RWPE2 (cell line): ENCODE measurements around the gene MEDAG.
"Not testable (repeated sequence)": the region's sequence is repeated elsewhere in the genome, so short reads cannot be mapped to it uniquely, and the experiment has no call there.

Experiments used
- ATAC-seq: fragments of 200-7000 bp; cut with Tn5 transposase; 3 replicates; pipeline ENCODE4 v1.9.1; 2021; ENCODE audit warnings: low read depth
- DNase-seq: peaks from one replicate; pipeline ENCODE4 v3.0.0-alpha.2; 2020; ENCODE audit warnings: low spot score
- H3K27ac ChIP-seq: fragments of 450-650 bp; 2 replicates; pipeline ENCODE4 v1.5.1; 2017; ENCODE audit warnings: mild to moderate bottlenecking; ENCODE audit not compliant: poor library complexity, severe bottlenecking
- H3K27me3 ChIP-seq: fragments of 250-450 bp; sonication (Bioruptor Pico); 2 replicates; pipeline ENCODE4 v1.5.1; 2021; ENCODE audit warnings: mild to moderate bottlenecking, moderate library complexity; ENCODE audit not compliant: insufficient read depth, poor library complexity, severe bottlenecking
- H3K36me3 ChIP-seq: fragments of 250-450 bp; sonication (Bioruptor Pico); 2 replicates; pipeline ENCODE4 v1.5.1; 2020; ENCODE audit warnings: low read depth, mild to moderate bottlenecking, moderate library complexity
- H3K4me1 ChIP-seq: fragments of 250-450 bp; sonication (Bioruptor Pico); 2 replicates; pipeline ENCODE4 v1.5.1; 2021; ENCODE audit warnings: mild to moderate bottlenecking, moderate library complexity; ENCODE audit not compliant: insufficient read depth, poor library complexity, severe bottlenecking
- H3K4me3 ChIP-seq: fragments of 250-450 bp; sonication (Bioruptor Pico); 2 replicates; pipeline ENCODE4 v1.5.1; 2021; ENCODE audit warnings: mild to moderate bottlenecking, moderate library complexity; ENCODE audit not compliant: severe bottlenecking
- H3K9me3 ChIP-seq: fragments of 250-450 bp; sonication (Bioruptor Pico); 2 replicates; pipeline ENCODE4 v1.5.1; 2021; ENCODE audit warnings: mild to moderate bottlenecking, moderate library complexity; ENCODE audit not compliant: severe bottlenecking
- TF ChIP-seq, protein P1 (sequence below): fragments of 450-650 bp; IDR thresholded peaks from one replicate; pipeline ENCODE4 v1.5.1; 2017; ENCODE audit warnings: mild to moderate bottlenecking, moderate library complexity; ENCODE audit not compliant: poor library complexity, severe bottlenecking

MEDAG gene

DNA sequence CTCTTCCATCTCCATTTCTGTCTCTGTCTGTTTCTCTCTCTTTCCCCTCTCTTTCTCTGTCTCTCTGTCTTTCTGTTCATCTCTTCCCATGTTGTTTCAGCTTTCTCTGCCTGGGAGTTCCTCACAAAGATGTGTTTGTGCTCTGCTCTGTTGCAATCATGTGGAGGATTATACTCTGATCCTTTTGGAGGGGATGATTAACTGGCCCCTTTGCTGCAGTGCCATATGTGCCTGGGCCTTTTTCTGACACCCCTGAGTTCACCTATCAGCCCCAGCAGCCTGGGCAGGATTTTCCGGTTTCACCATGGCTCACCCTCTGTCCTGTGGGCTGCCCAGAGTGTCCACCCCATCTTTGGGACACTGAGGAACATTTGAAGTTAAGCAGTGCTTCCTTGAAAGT, 17.3 kb downstream of the MEDAG start:
- H3K4me1 ChIP-seq, result peaks cover 9% of the 10 kb centered on the region
- DNase-seq (no peak), ATAC-seq (no peak)
- TF ChIP-seq, protein P1, sequence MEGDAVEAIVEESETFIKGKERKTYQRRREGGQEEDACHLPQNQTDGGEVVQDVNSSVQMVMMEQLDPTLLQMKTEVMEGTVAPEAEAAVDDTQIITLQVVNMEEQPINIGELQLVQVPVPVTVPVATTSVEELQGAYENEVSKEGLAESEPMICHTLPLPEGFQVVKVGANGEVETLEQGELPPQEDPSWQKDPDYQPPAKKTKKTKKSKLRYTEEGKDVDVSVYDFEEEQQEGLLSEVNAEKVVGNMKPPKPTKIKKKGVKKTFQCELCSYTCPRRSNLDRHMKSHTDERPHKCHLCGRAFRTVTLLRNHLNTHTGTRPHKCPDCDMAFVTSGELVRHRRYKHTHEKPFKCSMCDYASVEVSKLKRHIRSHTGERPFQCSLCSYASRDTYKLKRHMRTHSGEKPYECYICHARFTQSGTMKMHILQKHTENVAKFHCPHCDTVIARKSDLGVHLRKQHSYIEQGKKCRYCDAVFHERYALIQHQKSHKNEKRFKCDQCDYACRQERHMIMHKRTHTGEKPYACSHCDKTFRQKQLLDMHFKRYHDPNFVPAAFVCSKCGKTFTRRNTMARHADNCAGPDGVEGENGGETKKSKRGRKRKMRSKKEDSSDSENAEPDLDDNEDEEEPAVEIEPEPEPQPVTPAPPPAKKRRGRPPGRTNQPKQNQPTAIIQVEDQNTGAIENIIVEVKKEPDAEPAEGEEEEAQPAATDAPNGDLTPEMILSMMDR, result no peak
- H3K36me3 ChIP-seq, result no peaks in the 10 kb centered on the region
- H3K27ac ChIP-seq, result no peak overlapping the region
- no peaks in the 10 kb centered on the region for H3K9me3 ChIP-seq
- H3K4me3 ChIP-seq, result no peak overlapping the region
- no peaks in the 10 kb centered on the region for H3K27me3 ChIP-seq

DNA sequence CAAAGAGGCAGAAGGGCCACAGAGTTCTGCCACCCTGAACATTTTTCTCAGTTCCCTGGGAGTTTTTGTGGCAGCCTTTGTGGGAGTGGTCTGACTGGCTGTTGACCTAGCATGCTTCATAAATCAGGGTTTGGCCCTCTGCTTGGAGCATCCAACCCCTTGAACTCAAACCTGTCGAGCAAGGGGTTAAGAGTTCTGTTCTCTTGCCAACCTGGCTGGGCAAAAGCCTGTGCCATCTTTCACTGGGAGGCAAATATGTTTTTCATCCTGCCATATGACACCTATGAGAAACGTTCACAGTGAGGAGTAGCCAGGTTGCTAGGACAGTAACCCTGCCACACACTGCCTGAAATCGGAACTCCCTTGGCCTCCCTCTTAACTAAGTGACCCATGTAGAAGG, 18.6 kb downstream of the MEDAG start:
- DNase-seq (no peak), ATAC-seq (no peak)
- Histone ChIP-seq H3K36me3 (no peaks in the 10 kb centered on the region), H3K4me3 (no peak overlapping the region), H3K9me3 (no peaks in the 10 kb centered on the region), H3K27ac (no peak overlapping the region), H3K4me1 (peaks cover 3% of the 10 kb centered on the region), H3K27me3 (no peaks in the 10 kb centered on the region)
- TF ChIP-seq, protein P1, result no peak

DNA sequence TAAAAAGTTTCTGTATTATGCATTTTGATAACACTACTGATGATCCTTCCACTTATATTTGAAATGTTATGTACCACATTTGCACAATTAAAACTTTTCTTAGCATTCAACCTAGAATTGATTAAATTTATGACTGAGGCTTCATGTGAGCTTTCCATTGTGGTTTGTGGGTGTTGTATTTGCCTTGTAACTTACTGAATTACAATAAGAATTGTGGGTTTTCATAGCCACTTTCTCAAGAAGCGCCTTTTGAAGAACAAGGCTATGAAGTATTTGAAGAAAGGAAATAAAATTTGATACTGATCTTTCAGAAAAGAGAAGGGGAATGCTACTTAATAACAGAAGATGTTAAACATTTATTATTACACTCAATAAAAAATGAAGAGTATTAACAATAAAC, 19.4 kb downstream of the MEDAG start:
- Histone ChIP-seq H3K27ac (no peak overlapping the region), H3K4me1 (peaks cover 3% of the 10 kb centered on the region), H3K9me3 (no peaks in the 10 kb centered on the region), H3K27me3 (no peaks in the 10 kb centered on the region), H3K36me3 (no peaks in the 10 kb centered on the region), H3K4me3 (no peak overlapping the region)
- DNase-seq, result no peak
- TF ChIP-seq, protein P1, result no peak
- no peak for ATAC-seq

DNA sequence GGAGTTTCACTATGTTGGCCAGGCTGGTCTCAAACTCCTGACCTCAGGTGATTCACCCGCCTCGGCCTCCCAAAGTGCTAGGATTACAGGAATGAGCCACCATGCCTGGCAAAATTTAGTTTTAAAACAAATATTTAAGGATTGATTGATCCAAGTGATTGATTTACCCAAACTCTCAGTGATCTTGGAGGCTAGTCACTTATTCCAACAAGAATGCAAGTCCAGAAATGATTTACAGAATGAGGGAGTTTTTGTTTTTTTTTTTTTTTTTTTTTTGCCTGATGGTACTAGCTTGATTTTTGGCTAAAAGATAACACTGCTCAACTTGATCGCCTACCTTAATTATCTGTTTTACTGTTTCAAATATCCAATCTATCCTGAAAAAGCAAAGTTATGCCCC, 20.7 kb downstream of the MEDAG start:
- TF ChIP-seq, protein P1, result no peak
- H3K4me1 ChIP-seq, result peaks cover 3% of the 10 kb centered on the region

DNA sequence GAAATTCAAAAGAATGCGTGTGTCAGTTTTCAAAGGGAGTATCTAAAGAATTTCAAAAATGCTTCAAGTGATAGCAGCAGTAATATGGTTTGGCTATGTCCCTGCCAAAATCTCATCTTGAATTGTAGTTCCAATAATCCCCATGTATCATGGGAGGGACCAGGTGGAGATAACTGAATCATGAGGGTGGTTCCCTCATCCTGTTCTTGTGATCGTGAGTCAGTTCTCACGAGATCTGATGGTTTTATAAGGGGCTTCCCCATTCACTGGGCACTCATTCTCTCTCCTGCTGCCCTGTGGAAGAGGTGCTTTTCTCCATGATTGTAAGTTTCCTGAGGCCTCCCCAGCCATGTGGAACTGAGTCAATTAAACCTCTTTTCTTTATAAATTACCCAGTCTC, 21.1 kb downstream of the MEDAG start:
- not testable (repeated sequence) for H3K4me1 ChIP-seq, ATAC-seq, H3K4me3 ChIP-seq, H3K9me3 ChIP-seq, DNase-seq, H3K27ac ChIP-seq, H3K27me3 ChIP-seq, H3K36me3 ChIP-seq

More for the DNA sequence above, 20.7 kb downstream of the MEDAG start:
- DNase-seq (no peak), ATAC-seq (no peak)
- Histone ChIP-seq H3K9me3 (no peaks in the 10 kb centered on the region), H3K36me3 (no peaks in the 10 kb centered on the region), H3K4me3 (no peak overlapping the region), H3K27me3 (no peaks in the 10 kb centered on the region), H3K27ac (no peak overlapping the region)
